HepG2 (cell line): ENCODE data around the gene KLHL8. TPM values are rescaled to one million over a fixed set of nuclear protein-coding genes. Genes with fewer than 3 reads are reported as not detected.

Source experiments
- ATAC-seq: fragments of 200-7000 bp; cut with Tn5 transposase; 3 replicates; pipeline ENCODE4 v1.9.1; 2020; ENCODE audit warnings: mild to moderate bottlenecking, moderate library complexity
- BruUV-seq: library from RNA; stranded (reverse); fragments of 400-500 nt; replicated peaks from 2 replicates; lab custom pipeline; 2021; lab: Mats Ljungman, UMichigan
- CTCF ChIA-PET: fragments of 300-600 bp; formaldehyde crosslinking; extraction: SDS; loops from one replicate; lab custom pipeline; 2021; ENCODE audit warnings: low total read pairs, inconsistent platforms, low intra/inter-chr PET ratio; lab: Yijun Ruan, JAX
- POLR2A ChIA-PET: fragments of 350-600 bp; sonication (Branson Sonifier 250); formaldehyde crosslinking; loops from one replicate; lab custom pipeline; 2020; ENCODE audit warnings: antibody characterized with exemption, inconsistent platforms; lab: Yijun Ruan, JAX
- DNase-seq: peaks from one replicate; pipeline ENCODE4 v3.0.0-alpha.2; 2015; ENCODE audit warnings: low spot score
- FAIRE-seq: peaks from 3 replicates; lab custom pipeline; 2011; peaks lifted over from hg19 to GRCh38; lab: Jason Lieb, UNC
- H2AFZ ChIP-seq: one replicate; pipeline ENCODE4 v1.6.1; 2011; ENCODE audit warnings: low read length, inconsistent platforms
- H3K27ac ChIP-seq: fragments of 300-600 bp; 3 replicates; pipeline ENCODE4 v1.8.0; 2011; ENCODE audit warnings: mixed run types, mild to moderate bottlenecking, mixed read lengths, low read length, inconsistent platforms; ENCODE audit not compliant: insufficient read depth; ENCODE audit errors: extremely low read length
- H3K27me3 ChIP-seq, 2 experiments: fragments of 200-600 bp in 1 of 2; 2 replicates in 1 of 2; 3 replicates in 1 of 2; pipeline versions ENCODE4 v1.6.0 to v1.8.0; 2011; ENCODE audit warnings: low read length in 2 of 2, mild to moderate bottlenecking in 2 of 2, moderate library complexity in 2 of 2, inconsistent platforms in 1 of 2; ENCODE audit not compliant: insufficient read depth in 2 of 2, control insufficient read depth in 1 of 2
- H3K36me3 ChIP-seq, 2 experiments: fragments of 200-600 bp in 1 of 2; replicated peaks in 1 of 2; 2 replicates in 1 of 2; 3 replicates in 1 of 2; pipeline versions ENCODE4 v1.5.1 to v1.8.0; 2011; ENCODE audit warnings: low read length in 2 of 2, inconsistent platforms in 1 of 2; ENCODE audit not compliant: insufficient read depth in 2 of 2, control insufficient read depth in 1 of 2
- H3K4me1 ChIP-seq: 2 replicates; pipeline ENCODE4 v1.5.1; 2012; ENCODE audit warnings: low read length, inconsistent platforms; ENCODE audit not compliant: insufficient read depth
- H3K4me2 ChIP-seq: 2 replicates; pipeline ENCODE4 v1.6.0; 2011; ENCODE audit warnings: low read depth, low read length, inconsistent platforms
- H3K4me3 ChIP-seq, 3 experiments: fragments of 200-600 bp in 1 of 3; sonication (generic), shearing (Covaris generic) in 1 of 3; replicated peaks in 1 of 3; 2 replicates each; pipeline ENCODE4 v1.5.1; 2011 to 2016; ENCODE audit warnings: low read length in 3 of 3, inconsistent platforms in 2 of 3, low read depth in 2 of 3, mild to moderate bottlenecking in 2 of 3, control low read depth in 1 of 3, mixed read lengths in 1 of 3; ENCODE audit not compliant: insufficient read depth in 1 of 3
- H3K79me2 ChIP-seq: one replicate; pipeline ENCODE4 v1.6.1; 2011; ENCODE audit warnings: low read length, inconsistent platforms; ENCODE audit not compliant: insufficient read depth
- H3K9ac ChIP-seq: 2 replicates; pipeline ENCODE4 v1.6.0; 2011; ENCODE audit warnings: mild to moderate bottlenecking, low read depth, low read length, inconsistent platforms; ENCODE audit not compliant: insufficient read depth
- H3K9me3 ChIP-seq: 2 replicates; pipeline ENCODE4 v1.5.1; 2012; ENCODE audit warnings: mild to moderate bottlenecking, low read length
- H4K20me1 ChIP-seq: 2 replicates; pipeline ENCODE4 v1.6.0; 2011; ENCODE audit warnings: inconsistent platforms, mild to moderate bottlenecking, low read length, moderate library complexity; ENCODE audit not compliant: insufficient read depth
- ADNP ChIP-seq: sonication (generic); formaldehyde crosslinking; IDR thresholded peaks from 2 replicates; pipeline ENCODE4 v1.4.0; 2020; ENCODE audit warnings: missing genetic modification reagents
- ATF7 ChIP-seq, 2 experiments: fragments of 450-650 bp in 1 of 2; sonication (generic) in 1 of 2; formaldehyde crosslinking in 1 of 2; IDR thresholded peaks; 2 replicates each; pipeline versions ENCODE4 v1.4.0 to v1.6.1; 2016 to 2020; ENCODE audit warnings: antibody characterized with exemption in 1 of 2, mild to moderate bottlenecking in 1 of 2, missing genetic modification reagents in 1 of 2
- KIAA2018 ChIP-seq: sonication (generic); formaldehyde crosslinking; IDR thresholded peaks from 2 replicates; pipeline ENCODE4 v1.5.0; 2020; ENCODE audit warnings: mild to moderate bottlenecking, missing genetic modification reagents, borderline replicate concordance
- KLF12 ChIP-seq: sonication (generic); formaldehyde crosslinking; IDR thresholded peaks from 2 replicates; pipeline ENCODE4 v1.4.0; 2020; ENCODE audit warnings: missing genetic modification reagents, borderline replicate concordance
- RBM39 ChIP-seq: fragments of 200-400 bp; formaldehyde crosslinking; IDR thresholded peaks from one replicate; pipeline ENCODE4 v1.6.1; 2018; ENCODE audit warnings: antibody characterized with exemption, mild to moderate bottlenecking, low read depth, low read length; ENCODE audit not compliant: poor library complexity, severe bottlenecking
- RXRB ChIP-seq: IDR thresholded peaks from 2 replicates; pipeline ENCODE4 v1.6.1; 2016; ENCODE audit warnings: borderline replicate concordance, missing genetic modification reagents, missing compliant biosample characterization
- TBP ChIP-seq: sonication (generic); formaldehyde crosslinking; IDR thresholded peaks from 2 replicates; pipeline ENCODE4 v1.5.0; 2020; ENCODE audit warnings: missing genetic modification reagents
- TGIF2 ChIP-seq: IDR thresholded peaks from 2 replicates; pipeline ENCODE4 v1.6.1; 2016; ENCODE audit warnings: control low read depth, missing compliant biosample characterization
- U2AF2 ChIP-seq: fragments of 200-400 bp; formaldehyde crosslinking; IDR thresholded peaks from 2 replicates; pipeline ENCODE4 v1.6.1; 2017; ENCODE audit warnings: low read depth, mild to moderate bottlenecking, low read length
- ZNF121 ChIP-seq: sonication (generic); formaldehyde crosslinking; IDR thresholded peaks from 2 replicates; pipeline ENCODE4 v1.5.0; 2020; ENCODE audit warnings: mild to moderate bottlenecking, missing genetic modification reagents
- ZNF75D ChIP-seq: sonication (generic); formaldehyde crosslinking; IDR thresholded peaks from 2 replicates; pipeline ENCODE4 v1.8.1; 2023; ENCODE audit warnings: missing genetic modification reagents, mild to moderate bottlenecking, borderline replicate concordance
- WGBS: methylation state at CpG from one replicate; pipeline ENCODE4 v1.1.6; 2017; ENCODE audit warnings: low lambda C conversion rate; 5-methylcytosine and 5-hydroxymethylcytosine counted together
- in situ Hi-C: cut with HindIII; loops from 2 replicates; pipeline ENCODE4 v1.10.0; 2017; ENCODE audit warnings: low pct_unique_long_range_greater_than_20kb; ENCODE audit not compliant: extremely low pct_ligation_motif_present
- intact Hi-C: fragments of 100-400 bp; cut with micrococcal nuclease; formaldehyde crosslinking; loops from one replicate; pipeline ENCODE4 v1.10.0; 2022; ENCODE audit not compliant: unreplicated experiment
- polyA plus RNA-seq, 8 experiments: library from polyadenylated mRNA; depleted of rRNA in 3 of 8; stranded (reverse) in 7 of 8; unstranded in 1 of 8; fragments of >200 nt; fragmentation: Illumina TruSeq in 4 of 8; extraction: Trizol in 4 of 8; gene quantifications; 2 replicates each; pipeline versions ENCODE4 v1.2.1 to v1.2.3, GENCODE V29; 2011 to 2016; ENCODE audit warnings: low read depth in 4 of 8, missing spikeins in 1 of 8, mixed read lengths in 1 of 8; ENCODE audit not compliant: insufficient read depth in 1 of 8
- total RNA-seq, 5 experiments: library from RNA; depleted of rRNA; stranded (reverse); fragments of >200 nt; fragmentation: Illumina TruSeq; extraction: Trizol; gene quantifications; 2 replicates each; pipeline ENCODE4 v1.2.3, GENCODE V29; 2016; ENCODE audit warnings: low read depth in 1 of 5
- TF ChIP-seq, protein P1 (sequence below): sonication (generic); formaldehyde crosslinking; IDR thresholded peaks from 2 replicates; pipeline ENCODE4 v1.4.0; 2020; ENCODE audit warnings: missing genetic modification reagents

The KLHL8 gene
- total and polyA plus RNA-seq, 2 of the 13 experiments (the other 11 are each of a cell fraction or from before 2014, with no cell fraction given), result 2.8 to 11.7 TPM

DNA sequence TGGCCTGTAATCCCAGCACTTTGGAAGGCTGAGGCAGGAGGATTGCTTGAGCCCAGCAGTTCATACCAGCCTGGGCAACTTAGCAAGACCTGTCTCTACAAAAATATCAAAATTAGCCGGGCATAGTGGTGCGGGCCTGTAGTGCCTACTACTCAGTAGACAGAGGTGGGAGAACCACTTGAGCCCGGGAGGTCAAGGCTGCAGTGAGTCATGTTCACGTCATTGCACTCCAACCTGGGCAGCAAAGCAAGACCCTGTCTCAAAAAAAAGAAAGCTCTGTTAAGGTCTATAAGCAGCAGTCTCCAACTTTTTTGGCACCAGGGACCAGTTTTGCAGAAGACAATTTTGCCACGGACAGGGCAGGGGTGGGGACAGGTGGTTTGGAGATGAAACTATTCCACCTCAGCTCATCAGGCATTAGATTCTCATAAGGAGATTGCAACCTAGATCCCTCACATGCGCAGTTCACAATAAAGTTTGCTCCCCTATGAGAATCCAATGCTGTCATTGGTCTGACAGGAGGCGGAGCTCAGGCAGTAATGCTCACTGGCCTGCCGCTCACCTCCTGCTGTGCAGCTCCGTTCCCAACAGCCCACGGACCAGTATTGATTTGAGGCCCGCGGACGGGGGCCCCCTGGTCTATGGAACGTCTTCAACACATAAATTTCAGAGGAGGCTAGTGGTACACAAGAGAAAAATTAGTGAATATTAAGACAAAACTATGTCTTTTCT lies 67.9 kb downstream of the KLHL8 start (continued):
- peak; percentile 54; the same call in 1 of the 2 replicates for TF ChIP-seq ZNF121 (CRISPR knock-in tag)
- no peak for TF ChIP-seq RBM39

GRCh38 chr4:87151730-87152129 lies 68.7 kb downstream of the KLHL8 start:
- H3K79me2 ChIP-seq, result no peaks in the 10 kb centered on the region
- ChIA-PET CTCF (interaction anchor here (2.4 kb wide), 1 partner anchor 84 kb away, joined by 22 read pairs; no protein-coding TSS in a partner anchor), POLR2A (no interaction called here)
- H3K9ac ChIP-seq, result no peak overlapping the region
- no peaks in the 10 kb centered on the region for H3K27me3 ChIP-seq
- BruUV-seq, result no TSS peak
- H2AFZ ChIP-seq, result no peak overlapping the region
- no peaks in the 10 kb centered on the region for H3K9me3 ChIP-seq
- no peaks in the 10 kb centered on the region for H3K36me3 ChIP-seq
- H3K27ac ChIP-seq, result no peak overlapping the region
- H3K4me1 ChIP-seq, result no peaks in the 10 kb centered on the region
- ATAC-seq (no peak), FAIRE-seq (no peak), DNase-seq (no peak)
- no peaks in the 10 kb centered on the region for H4K20me1 ChIP-seq
- WGBS, result 97% methylated on average over 1 of the region's 1 CpG
- H3K4me3 ChIP-seq, result no peak overlapping the region
- in situ Hi-C loops (loop anchor here (5.0 kb wide), 1 partner anchor 81 kb away; no protein-coding TSS in a partner anchor), intact Hi-C loops (no loop called here)
- no peak overlapping the region for H3K4me2 ChIP-seq
- TF ChIP-seq ATF7 (IDR thresholded peaks at IDR 0.05), result no peak
- no peak for TF ChIP-seq ATF7 (CRISPR knock-in tag; IDR thresholded peaks at IDR 0.05)
- no peak for TF ChIP-seq TBP (CRISPR knock-in tag)
- no peak for TF ChIP-seq ZNF75D (CRISPR knock-in tag)
- TF ChIP-seq RXRB, result no peak
- no peak for TF ChIP-seq TGIF2 (CRISPR knock-in tag)
- no peak for TF ChIP-seq ADNP (CRISPR knock-in tag)
- TF ChIP-seq U2AF2, result no peak
- no peak for TF ChIP-seq KIAA2018 (CRISPR knock-in tag)
- TF ChIP-seq KLF12, result no peak
- TF ChIP-seq, protein P1, sequence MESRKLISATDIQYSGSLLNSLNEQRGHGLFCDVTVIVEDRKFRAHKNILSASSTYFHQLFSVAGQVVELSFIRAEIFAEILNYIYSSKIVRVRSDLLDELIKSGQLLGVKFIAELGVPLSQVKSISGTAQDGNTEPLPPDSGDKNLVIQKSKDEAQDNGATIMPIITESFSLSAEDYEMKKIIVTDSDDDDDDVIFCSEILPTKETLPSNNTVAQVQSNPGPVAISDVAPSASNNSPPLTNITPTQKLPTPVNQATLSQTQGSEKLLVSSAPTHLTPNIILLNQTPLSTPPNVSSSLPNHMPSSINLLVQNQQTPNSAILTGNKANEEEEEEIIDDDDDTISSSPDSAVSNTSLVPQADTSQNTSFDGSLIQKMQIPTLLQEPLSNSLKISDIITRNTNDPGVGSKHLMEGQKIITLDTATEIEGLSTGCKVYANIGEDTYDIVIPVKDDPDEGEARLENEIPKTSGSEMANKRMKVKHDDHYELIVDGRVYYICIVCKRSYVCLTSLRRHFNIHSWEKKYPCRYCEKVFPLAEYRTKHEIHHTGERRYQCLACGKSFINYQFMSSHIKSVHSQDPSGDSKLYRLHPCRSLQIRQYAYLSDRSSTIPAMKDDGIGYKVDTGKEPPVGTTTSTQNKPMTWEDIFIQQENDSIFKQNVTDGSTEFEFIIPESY (CRISPR knock-in tag), result no peak
